Panc1 (cell line): ENCODE data around the gene ATXN1.

Experiments
- CTCF ChIP-seq: fragments of 450-650 bp; IDR thresholded peaks from 2 replicates; pipeline ENCODE4 v1.5.1; 2017; ENCODE audit warnings: mild to moderate bottlenecking
- POLR2AphosphoS5 ChIP-seq: IDR thresholded peaks from 2 replicates; pipeline ENCODE4 v1.6.1; 2012; ENCODE audit warnings: mild to moderate bottlenecking, low read depth, low read length, moderate library complexity
- SIN3A ChIP-seq: IDR thresholded peaks from 2 replicates; pipeline ENCODE4 v1.6.1; 2012; ENCODE audit warnings: low read depth, mild to moderate bottlenecking, low read length, moderate library complexity, borderline replicate concordance; ENCODE audit not compliant: insufficient read depth

DNA sequence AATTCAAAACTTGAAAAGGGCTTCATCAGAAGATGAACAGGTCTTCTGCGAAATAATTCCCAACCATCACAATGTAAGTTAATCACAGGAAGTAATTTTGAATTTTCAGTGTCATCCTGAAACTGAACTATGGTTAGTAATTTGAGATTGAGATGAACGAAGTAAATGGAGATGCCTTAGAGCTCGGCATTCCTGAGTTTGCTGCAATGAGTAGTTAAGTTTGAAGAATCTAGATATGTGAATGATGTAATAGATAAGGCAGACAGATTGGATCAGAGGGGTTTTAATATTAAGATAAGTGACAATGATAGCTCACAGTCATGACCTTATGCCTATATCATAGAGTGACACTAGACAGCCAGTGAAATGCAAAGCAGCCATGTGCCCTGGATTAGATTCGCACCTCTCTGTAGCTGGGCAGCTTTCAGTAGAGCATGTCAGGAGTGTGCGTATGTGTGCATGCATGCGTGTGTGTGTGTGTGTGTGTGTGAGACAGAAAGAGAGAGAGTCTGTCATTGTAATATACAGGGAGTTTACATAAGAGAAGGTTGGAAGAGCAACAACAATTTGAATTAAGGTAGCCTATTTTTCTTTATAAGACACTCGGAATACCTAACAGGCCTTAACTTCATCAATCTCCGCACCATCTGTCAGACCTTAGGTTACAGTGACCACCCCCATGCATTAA is 289.9 kb downstream of the ATXN1 start:
- TF ChIP-seq CTCF = no peak
- no peak for TF ChIP-seq POLR2AphosphoS5
- no peak for TF ChIP-seq SIN3A
